ENCODE results near the gene MAP3K14. TPM values are rescaled to one million over a fixed set of nuclear protein-coding genes. Genes with fewer than 3 reads are reported as not detected.

MAP3K14 gene
- total and polyA plus RNA-seq, 2 experiments from 2014 or later, result 2.3 to 3.0 TPM

- H3K9me2 ChIP-seq (replicated peaks; ENCODE audit: insufficient read depth), result no peaks in the 10 kb centered on the region
- DNase-seq (ENCODE audit: low spot score), result no peak
- no peaks in the 10 kb centered on the region for H3K36me3 ChIP-seq (replicated peaks; ENCODE audit: insufficient read depth, low read depth)
- H3K27ac ChIP-seq, result peak overlapping the region; percentile 70
- H3K4me3 ChIP-seq, result no peak overlapping the region
- H3K79me2 ChIP-seq, result peaks cover 25% of the 10 kb centered on the region
- H4K20me1 ChIP-seq (ENCODE audit: insufficient read depth, poor library complexity, severe bottlenecking), result peaks cover 7% of the 10 kb centered on the region
- TF ChIP-seq EZH2phosphoT487 (IDR thresholded peaks at IDR 0.05; ENCODE audit: low read depth, severe bottlenecking, unreplicated experiment), result no peak
- no peak for TF ChIP-seq EZH2 (IDR thresholded peaks at IDR 0.05; ENCODE audit: borderline replicate concordance)
- TF ChIP-seq CTCF (IDR thresholded peaks at IDR 0.05; ENCODE audit: poor library complexity), result no peak
- H2AFZ ChIP-seq, result no peak overlapping the region
- H3K9me3 ChIP-seq (ENCODE audit: low read depth), result no peaks in the 10 kb centered on the region
- H3K27me3 ChIP-seq, result no peaks in the 10 kb centered on the region
- 90% methylated on average over 7 of the region's 7 CpGs for WGBS (ENCODE audit: low lambda C conversion rate, missing lambda C conversion rate)
- H3K4me1 ChIP-seq (ENCODE audit: insufficient read depth), result peaks cover 32% of the 10 kb centered on the region
- H3K4me2 ChIP-seq, result no peak overlapping the region
These were observed 1.9 kb upstream of the MAP3K14 start for GRCh38 chr17:45318561-45319230.

- Histone ChIP-seq H3K4me3 (no peak overlapping the region), H3K9me3 (ENCODE audit: low read depth) (no peaks in the 10 kb centered on the region), H3K4me2 (peak overlapping the region; percentile 79), H3K36me3 (replicated peaks; ENCODE audit: insufficient read depth, low read depth) (no peaks in the 10 kb centered on the region), H4K20me1 (ENCODE audit: insufficient read depth, poor library complexity, severe bottlenecking) (peaks cover 7% of the 10 kb centered on the region), H3K27me3 (no peaks in the 10 kb centered on the region), H3K9me2 (replicated peaks; ENCODE audit: insufficient read depth) (no peaks in the 10 kb centered on the region), H3K79me2 (peaks cover 37% of the 10 kb centered on the region), H3K4me1 (ENCODE audit: insufficient read depth) (peaks cover 43% of the 10 kb centered on the region), H2AFZ (peak overlapping the region; percentile 24), H3K27ac (peak overlapping the region; percentile 69)
- TF ChIP-seq EZH2phosphoT487 (IDR thresholded peaks at IDR 0.05; ENCODE audit: low read depth, severe bottlenecking, unreplicated experiment) (no peak), EZH2 (IDR thresholded peaks at IDR 0.05; ENCODE audit: borderline replicate concordance) (no peak), CTCF (IDR thresholded peaks at IDR 0.05; ENCODE audit: poor library complexity) (no peak)
- WGBS (ENCODE audit: low lambda C conversion rate, missing lambda C conversion rate), result under 1% methylated on average over 46 of the region's 54 CpGs
- DNase-seq (ENCODE audit: low spot score), result peak; percentile 100
These were observed 500 bp upstream of the MAP3K14 start for GRCh38 chr17:45317111-45317928.

GRCh38 chr17:45315648-45316433 lies 979 bp downstream of the MAP3K14 start:
- H3K27me3 ChIP-seq, result no peaks in the 10 kb centered on the region
- no peaks in the 10 kb centered on the region for H3K9me2 ChIP-seq (replicated peaks; ENCODE audit: insufficient read depth)
- peaks cover 45% of the 10 kb centered on the region for H3K79me2 ChIP-seq
- H3K36me3 ChIP-seq (replicated peaks; ENCODE audit: insufficient read depth, low read depth), result no peaks in the 10 kb centered on the region
- peaks cover 12% of the 10 kb centered on the region for H4K20me1 ChIP-seq (ENCODE audit: insufficient read depth, poor library complexity, severe bottlenecking)
- TF ChIP-seq CTCF (IDR thresholded peaks at IDR 0.05; ENCODE audit: poor library complexity) (no peak), EZH2 (IDR thresholded peaks at IDR 0.05; ENCODE audit: borderline replicate concordance) (no peak), EZH2phosphoT487 (IDR thresholded peaks at IDR 0.05; ENCODE audit: low read depth, severe bottlenecking, unreplicated experiment) (no peak)
- peak overlapping the region; percentile 92 for H3K4me2 ChIP-seq
- H3K4me3 ChIP-seq, result peak overlapping the region; percentile 80
- no peaks in the 10 kb centered on the region for H3K9me3 ChIP-seq (ENCODE audit: low read depth)
- peaks cover 49% of the 10 kb centered on the region for H3K4me1 ChIP-seq (ENCODE audit: insufficient read depth)
- peak overlapping the region; percentile 92 for H3K27ac ChIP-seq
- H2AFZ ChIP-seq, result peak overlapping the region; percentile 2
- no peak for DNase-seq (ENCODE audit: low spot score)
- WGBS (ENCODE audit: low lambda C conversion rate, missing lambda C conversion rate), result 17% methylated on average over 13 of the region's 13 CpGs
